H1 (cell line): ENCODE data around the gene CERS5. TPM values are rescaled to one million over a fixed set of nuclear protein-coding genes. Genes with fewer than 3 reads are reported as not detected.

ENCODE experiments used
- CTCF ChIA-PET: fragments of 300-600 bp; sonication (Branson Sonifier 250); formaldehyde crosslinking; loops from one replicate; lab custom pipeline; 2021; ENCODE audit not compliant: partially characterized antibody; lab: Charles Lee
- POLR2A ChIA-PET: fragments of 300-600 bp; sonication (Branson Sonifier 250); formaldehyde crosslinking; loops from one replicate; lab custom pipeline; 2021; ENCODE audit warnings: inconsistent platforms; ENCODE audit not compliant: partially characterized antibody; lab: Charles Lee
- DNase-seq, 2 experiments: peaks; one replicate each; pipeline versions ENCODE4 v3.0.0 to v3.0.0-alpha.2; 2010 to 2022; ENCODE audit warnings: low spot score in 2 of 2, low read depth in 1 of 2, mixed read lengths in 1 of 2
- FAIRE-seq: peaks from 2 replicates; lab custom pipeline; 2011; peaks lifted over from hg19 to GRCh38; lab: Jason Lieb, UNC
- H2AFZ ChIP-seq: 2 replicates; pipeline ENCODE4 v1.8.1; 2012; ENCODE audit warnings: low read length, inconsistent platforms
- H2AK5ac ChIP-seq: 2 replicates; pipeline ENCODE4 v1.6.1; 2013; ENCODE audit warnings: low read depth, low read length
- H2BK120ac ChIP-seq: replicated peaks from 2 replicates; pipeline ENCODE3; 2013; ENCODE audit warnings: low read depth, low read length, inconsistent platforms
- H2BK12ac ChIP-seq: 2 replicates; pipeline ENCODE4 v1.6.1; 2013; ENCODE audit warnings: low read depth, low read length
- H2BK15ac ChIP-seq: 2 replicates; pipeline ENCODE4 v1.6.1; 2013; ENCODE audit warnings: low read length
- H2BK20ac ChIP-seq: 2 replicates; pipeline ENCODE4 v1.6.1; 2013; ENCODE audit warnings: low read length
- H2BK5ac ChIP-seq: 2 replicates; pipeline ENCODE4 v1.6.1; 2013; ENCODE audit warnings: low read depth, low read length
- H3K14ac ChIP-seq: 2 replicates; pipeline ENCODE4 v1.6.1; 2013; ENCODE audit warnings: inconsistent platforms; ENCODE audit not compliant: insufficient read length
- H3K18ac ChIP-seq: 2 replicates; pipeline ENCODE4 v1.6.1; 2013; ENCODE audit warnings: low read length; ENCODE audit errors: extremely low read depth
- H3K23ac ChIP-seq: 2 replicates; pipeline ENCODE4 v1.6.1; 2013; ENCODE audit warnings: inconsistent platforms; ENCODE audit not compliant: insufficient read length
- H3K23me2 ChIP-seq: 2 replicates; pipeline ENCODE4 v1.6.1; 2013; ENCODE audit warnings: low read depth, low read length
- H3K27ac ChIP-seq: 2 replicates; pipeline ENCODE4 v1.6.1; 2011; ENCODE audit warnings: low read depth, low read length, inconsistent platforms
- H3K27me3 ChIP-seq, 4 experiments: replicated peaks in 1 of 4; 1 replicate in 1 of 4; 2 replicates in 3 of 4; pipeline versions ENCODE4 v1.6.1 to v1.8.1; 2011 to 2013; ENCODE audit warnings: low read length in 3 of 4, mild to moderate bottlenecking in 3 of 4, inconsistent platforms in 2 of 4, mixed read lengths in 2 of 4, moderate library complexity in 1 of 4; ENCODE audit not compliant: control insufficient read depth in 3 of 4, insufficient read depth in 3 of 4; ENCODE audit errors: extremely low read depth in 1 of 4
- H3K36me3 ChIP-seq, 4 experiments: 2 replicates each; pipeline versions ENCODE4 v1.6.1 to v1.8.1; 2011 to 2013; ENCODE audit warnings: mild to moderate bottlenecking in 4 of 4, low read length in 3 of 4, moderate library complexity in 2 of 4, control low read depth in 1 of 4, inconsistent platforms in 1 of 4; ENCODE audit not compliant: insufficient read depth in 4 of 4, control insufficient read depth in 2 of 4
- H3K4ac ChIP-seq: replicated peaks from 2 replicates; pipeline ENCODE3; 2013; ENCODE audit warnings: low read length, low read depth, mixed read lengths, inconsistent platforms; ENCODE audit not compliant: insufficient read length
- H3K4me1 ChIP-seq, 4 experiments: replicated peaks in 1 of 4; 1 replicate in 1 of 4; 2 replicates in 3 of 4; pipeline versions ENCODE4 v1.6.1 to v1.8.1; 2011 to 2013; ENCODE audit warnings: low read length in 3 of 4, inconsistent platforms in 2 of 4, mixed read lengths in 1 of 4; ENCODE audit not compliant: insufficient read depth in 4 of 4, control insufficient read depth in 3 of 4
- H3K4me2 ChIP-seq, 2 experiments: 2 replicates each; pipeline versions ENCODE4 v1.6.1 to v1.8.1; 2011 to 2013; ENCODE audit warnings: low read depth in 2 of 2, low read length in 2 of 2, control low read depth in 1 of 2, inconsistent platforms in 1 of 2, mild to moderate bottlenecking in 1 of 2; ENCODE audit not compliant: insufficient read depth in 1 of 2
- H3K4me3 ChIP-seq, 4 experiments: fragments of 200-600, 300-600 bp in 1 of 4; sonication (generic), shearing (Covaris generic), sonication (Bioruptor Twin) in 1 of 4; 2 replicates each; pipeline versions ENCODE4 v1.5.1 to v1.8.1; 2011 to 2016; ENCODE audit warnings: low read length in 4 of 4, low read depth in 3 of 4, control low read depth in 2 of 4, inconsistent platforms in 2 of 4, mild to moderate bottlenecking in 2 of 4, mixed read lengths in 1 of 4, moderate library complexity in 1 of 4; ENCODE audit not compliant: insufficient read depth in 2 of 4; ENCODE audit errors: extremely low read depth in 1 of 4
- H3K56ac ChIP-seq: replicated peaks from 2 replicates; pipeline ENCODE3; 2013; ENCODE audit warnings: low read depth, mild to moderate bottlenecking, mixed read lengths, low read length, inconsistent platforms; ENCODE audit not compliant: insufficient read length
- H3K79me1 ChIP-seq: 2 replicates; pipeline ENCODE4 v1.6.1; 2013; ENCODE audit warnings: low read depth, low read length, control low read depth
- H3K79me2 ChIP-seq, 2 experiments: 2 replicates each; pipeline versions ENCODE4 v1.6.1 to v1.8.1; 2012 to 2013; ENCODE audit warnings: low read length in 2 of 2, mild to moderate bottlenecking in 2 of 2, inconsistent platforms in 1 of 2; ENCODE audit not compliant: insufficient read depth in 2 of 2, control insufficient read depth in 1 of 2
- H3K9ac ChIP-seq, 4 experiments: replicated peaks in 1 of 4; 1 replicate in 1 of 4; 2 replicates in 3 of 4; pipeline versions ENCODE4 v1.6.1 to v1.8.1; 2011 to 2013; ENCODE audit warnings: low read depth in 3 of 4, low read length in 3 of 4, control low read depth in 2 of 4, mild to moderate bottlenecking in 2 of 4, moderate library complexity in 2 of 4, inconsistent platforms in 1 of 4; ENCODE audit errors: extremely low read depth in 1 of 4
- H3K9me3 ChIP-seq, 2 experiments: 2 replicates each; pipeline versions ENCODE4 v1.6.1 to v1.8.1; 2012 to 2013; ENCODE audit warnings: mild to moderate bottlenecking in 2 of 2, moderate library complexity in 2 of 2, control low read depth in 1 of 2, inconsistent platforms in 1 of 2, low read depth in 1 of 2, low read length in 1 of 2, mixed read lengths in 1 of 2; ENCODE audit not compliant: insufficient read depth in 2 of 2
- H4K20me1 ChIP-seq, 2 experiments: replicated peaks in 1 of 2; 2 replicates each; pipeline versions ENCODE3 to v1.8.1; 2011 to 2013; ENCODE audit warnings: inconsistent platforms in 2 of 2, low read length in 2 of 2, mild to moderate bottlenecking in 1 of 2; ENCODE audit not compliant: insufficient read depth in 2 of 2, control insufficient read depth in 1 of 2
- H4K5ac ChIP-seq: 2 replicates; pipeline ENCODE4 v1.6.1; 2013; ENCODE audit warnings: low read length, low read depth, mixed read lengths, inconsistent platforms; ENCODE audit not compliant: insufficient read length
- H4K8ac ChIP-seq: 2 replicates; pipeline ENCODE4 v1.8.0; 2013; ENCODE audit warnings: mild to moderate bottlenecking, moderate library complexity, low read length, inconsistent platforms; ENCODE audit not compliant: insufficient read depth; ENCODE audit errors: extremely low read depth
- H4K91ac ChIP-seq: replicated peaks from 2 replicates; pipeline ENCODE3; 2013; ENCODE audit warnings: low read length, mixed read lengths, inconsistent platforms; ENCODE audit not compliant: insufficient read length
- EZH2 ChIP-seq: fragments of 200-600 bp; sonication (generic); IDR thresholded peaks from 2 replicates; pipeline ENCODE4 v1.7.1; 2012; ENCODE audit warnings: low read depth, mild to moderate bottlenecking, moderate library complexity, low read length, inconsistent platforms; ENCODE audit not compliant: severe bottlenecking
- FOSL1 ChIP-seq: IDR thresholded peaks from 2 replicates; pipeline ENCODE4 v1.6.1; 2011; ENCODE audit warnings: mild to moderate bottlenecking, low read depth, low read length, moderate library complexity; ENCODE audit not compliant: insufficient read depth
- HDAC2 ChIP-seq, 2 experiments: fragments of 300-600 bp in 1 of 2; sonication (generic) in 1 of 2; IDR thresholded peaks; 2 replicates each; pipeline ENCODE4 v1.6.1; 2011 to 2012; ENCODE audit warnings: low read depth in 2 of 2, low read length in 2 of 2, mild to moderate bottlenecking in 2 of 2, moderate library complexity in 2 of 2, borderline replicate concordance in 1 of 2, inconsistent platforms in 1 of 2
- HDAC6 ChIP-seq: IDR thresholded peaks from one replicate; pipeline ENCODE4 v1.7.1; 2012; ENCODE audit warnings: low read depth, mild to moderate bottlenecking, inconsistent platforms, low read length, moderate library complexity
- NANOG ChIP-seq: IDR thresholded peaks from 2 replicates; pipeline ENCODE4 v1.6.1; 2011; ENCODE audit warnings: low read length, low read depth, mild to moderate bottlenecking, inconsistent platforms; ENCODE audit not compliant: insufficient read depth, poor library complexity, severe bottlenecking
- POLR2A ChIP-seq, 2 experiments: IDR thresholded peaks; 1 replicate in 1 of 2; 2 replicates in 1 of 2; pipeline ENCODE4 v1.6.1; 2011; ENCODE audit warnings: low read depth in 2 of 2, low read length in 2 of 2, mild to moderate bottlenecking in 2 of 2; ENCODE audit errors: control extremely low read depth in 1 of 2
- RFX5 ChIP-seq: IDR thresholded peaks from 2 replicates; pipeline ENCODE4 v1.6.1; 2011; ENCODE audit warnings: low read depth, low read length, improper control_type of control experiment, borderline replicate concordance
- RXRA ChIP-seq: IDR thresholded peaks from 2 replicates; pipeline ENCODE4 v1.6.1; 2011; ENCODE audit warnings: low read depth, mild to moderate bottlenecking, low read length, moderate library complexity; ENCODE audit not compliant: insufficient read depth
- SP1 ChIP-seq: IDR thresholded peaks from 2 replicates; pipeline ENCODE4 v1.6.1; 2011; ENCODE audit warnings: low read depth, low read length
- SRF ChIP-seq: IDR thresholded peaks from 2 replicates; pipeline ENCODE4 v1.6.1; 2011; ENCODE audit warnings: mild to moderate bottlenecking, low read depth, low read length, moderate library complexity
- SUZ12 ChIP-seq: fragments of 200-600 bp; sonication (generic); IDR thresholded peaks from 2 replicates; pipeline ENCODE4 v1.6.1; 2012; ENCODE audit warnings: mild to moderate bottlenecking, inconsistent platforms, low read length, moderate library complexity, mixed read lengths
- TBP ChIP-seq: IDR thresholded peaks from 2 replicates; pipeline ENCODE4 v1.6.1; 2011; ENCODE audit warnings: low read depth, low read length, improper control_type of control experiment
- TCF12 ChIP-seq: IDR thresholded peaks from 2 replicates; pipeline ENCODE4 v1.6.1; 2011; ENCODE audit warnings: low read depth, mild to moderate bottlenecking, low read length
- ZNF274 ChIP-seq: IDR thresholded peaks from 2 replicates; pipeline ENCODE4 v1.7.0; 2012; ENCODE audit warnings: low read length, borderline replicate concordance; ENCODE audit errors: extremely low read depth
- WGBS, 2 experiments: shearing (Covaris generic) in 1 of 2; methylation state at CpG; one replicate each; pipeline versions ENCODE4 v1.1.6 to v1.1.7; 2013 to 2015; ENCODE audit warnings: low lambda C conversion rate in 2 of 2, mixed read lengths in 2 of 2, inconsistent platforms in 1 of 2, low coverage in 1 of 2, missing lambda C conversion rate in 1 of 2; ENCODE audit not compliant: insufficient replicate concordance in 2 of 2, insufficient coverage in 1 of 2, insufficient read length in 1 of 2; ENCODE audit errors: extremely low coverage in 1 of 2, missing lambda C conversion rate in 1 of 2; 5-methylcytosine and 5-hydroxymethylcytosine counted together
- polyA plus RNA-seq, 7 experiments: library from polyadenylated mRNA; depleted of rRNA in 3 of 7; stranded (reverse) in 5 of 7; unstranded in 2 of 7; fragments of >200 nt in 5 of 7; fragments of 200-250 nt in 2 of 7; gene quantifications; 1 replicate in 5 of 7; 2 replicates in 1 of 7; 4 replicates in 1 of 7; pipeline versions ENCODE4 v1.2.1 to v1.2.3, GENCODE V29; 2011 to 2013; ENCODE audit warnings: missing spikeins in 2 of 7, mixed read lengths in 2 of 7
- total RNA-seq: library from RNA; stranded (reverse); fragmentation: NEBNext Ultra II Directional; extraction: Animal tissue kit (Norgen Biotek cat#: 25700); gene quantifications from 2 replicates; pipeline ENCODE4 v1.2.1, GENCODE V29; 2021

Gene CERS5
- total and polyA plus RNA-seq, 2 of the 8 experiments (the other 6 are each of a cell fraction or from before 2014, with no cell fraction given) = 69.2 to 119 TPM

- H3K4me1 ChIP-seq = peaks cover 13 to 20% (median 16%) of the 10 kb centered on the region in 4 experiments
- no peaks in the 10 kb centered on the region for H3K27me3 ChIP-seq
- WGBS, 2 experiments = 90% methylated on average over 12 of the region's 12 CpGs; no CpG with 5 or more reads in 1 of the 2 experiments
- no peak for TF ChIP-seq HDAC6
- no peak for TF ChIP-seq RFX5
- TF ChIP-seq TCF12 = no peak
- no peak for TF ChIP-seq SP1
- TF ChIP-seq TBP = no peak
- TF ChIP-seq EZH2 = no peak
- no peak for TF ChIP-seq RXRA
- TF ChIP-seq NANOG = no peak
- no peak for TF ChIP-seq HDAC2 (IDR thresholded peaks at IDR 0.05; ENCODE audit: borderline replicate concordance in 1 of 2, low read depth in 2 of 2, low read length in 2 of 2)
- TF ChIP-seq POLR2A (IDR thresholded peaks at IDR 0.05; ENCODE audit: control extremely low read depth in 1 of 2, low read depth in 2 of 2, low read length in 2 of 2) = no peak
- TF ChIP-seq SRF = no peak
- TF ChIP-seq ZNF274 = no peak
- no peak for TF ChIP-seq FOSL1
- no peak for TF ChIP-seq SUZ12
Observed at GRCh38 chr12:50105913-50106450, 61.2 kb downstream of the CERS5 start.

More at GRCh38 chr12:50105913-50106450, 61.2 kb downstream of the CERS5 start:
- Histone ChIP-seq H3K23ac (no peak overlapping the region), H3K9ac (no peak overlapping the region), H3K36me3 (peaks cover 0 to 8% (median 0%) of the 10 kb centered on the region in 4 experiments; a peak in 1 of 8 replicates), H2BK20ac (no peak overlapping the region), H4K5ac (no peak overlapping the region), H2AK5ac (no peak overlapping the region), H3K56ac (no peak overlapping the region), H3K9me3 (no peaks in the 10 kb centered on the region), H3K14ac (no peak overlapping the region), H3K79me1 (no peaks in the 10 kb centered on the region), H3K4ac (no peak overlapping the region), H3K4me3 (no peak overlapping the region), H2BK15ac (no peak overlapping the region), H4K8ac (peak overlapping the region; percentile 19; the same call in 1 of the 2 replicates), H3K23me2 (no peaks in the 10 kb centered on the region), H3K18ac (no peak overlapping the region), H2BK12ac (no peak overlapping the region), H2AFZ (no peak overlapping the region), H2BK5ac (no peak overlapping the region), H4K91ac (no peak overlapping the region), H2BK120ac (no peak overlapping the region), H4K20me1 (no peaks in the 10 kb centered on the region), H3K4me2 (no peak overlapping the region), H3K27ac (no peak overlapping the region), H3K79me2 (no peaks in the 10 kb centered on the region)
- no peak for FAIRE-seq
- ChIA-PET POLR2A (interaction anchor here (1.0 to 27.1 kb wide), 2 partner anchors 13 to 21 kb away, joined by 3 to 457 read pairs; partner anchors contain the start of genes GPD1 and SMARCD1), CTCF (interaction anchor here (1.0 to 32.9 kb wide), 4 partner anchors 20 to 208 kb away, joined by 3 to 625 read pairs (median 70); partner anchors contain the start of genes CERS5 and SMARCD1)
- no peak for DNase-seq
